Skeletal muscle cell (primary cell): Measurements from ENCODE around the gene LYRM2.

ENCODE experiments used
- DNase-seq: peaks from one replicate; pipeline ENCODE4 v3.0.0-alpha.2; 2010; ENCODE audit warnings: low read depth
- H3K4me3 ChIP-seq: 2 replicates; pipeline ENCODE4 v1.5.1; 2011; ENCODE audit warnings: low read depth, mild to moderate bottlenecking, control low read depth, low read length, moderate library complexity

The LYRM2 gene

GRCh38 chr6:89522778-89523177 lies 115.8 kb downstream of the LYRM2 start:
- DNase-seq, result no peak
- H3K4me3 ChIP-seq, result no peak overlapping the region

- DNase-seq, result no peak
- H3K4me3 ChIP-seq, result no peak overlapping the region
Observed at GRCh38 chr6:89520736-89521135, 117.8 kb downstream of the LYRM2 start.

GRCh38 chr6:89518352-89519055 lies 120.0 kb downstream of the LYRM2 start:
- no peak for DNase-seq

More at GRCh38 chr6:89518352-89519055, 120.0 kb downstream of the LYRM2 start:
- H3K4me3 ChIP-seq, result no peak overlapping the region
